Lower leg skin (tissue), 3 donors: ENCODE results near the gene KBTBD12.

ENCODE experiments used
- POLR2A ChIP-seq, 2 donors: fragments of 450-650 bp; IDR thresholded peaks; one replicate each; pipeline ENCODE4 v1.6.1; 2016 to 2017; ENCODE audit warnings: antibody characterized with exemption in 2 of 2, mild to moderate bottlenecking in 1 of 2, moderate library complexity in 1 of 2
- TF ChIP-seq, protein P1 (sequence below), 3 donors: fragments of 450-650 bp; IDR thresholded peaks; one replicate each; pipeline ENCODE4 v1.5.1; 2016; ENCODE audit warnings: antibody characterized with exemption in 3 of 3, mild to moderate bottlenecking in 3 of 3, moderate library complexity in 2 of 3

DNA sequence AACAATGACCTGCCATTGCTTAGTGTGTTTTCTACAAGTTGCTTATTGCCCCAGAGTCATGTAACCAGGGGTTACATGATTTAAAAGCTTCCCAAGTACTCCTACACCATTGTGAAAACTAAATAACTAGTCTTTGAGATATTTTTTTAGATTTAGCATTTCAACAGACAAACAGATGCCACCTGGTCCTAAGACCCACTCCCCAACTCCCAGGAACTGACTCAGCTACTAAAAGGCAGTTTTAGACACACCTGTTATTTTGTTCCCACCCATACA, 28.1 kb upstream of the KBTBD12 start:
- TF ChIP-seq, protein P1, sequence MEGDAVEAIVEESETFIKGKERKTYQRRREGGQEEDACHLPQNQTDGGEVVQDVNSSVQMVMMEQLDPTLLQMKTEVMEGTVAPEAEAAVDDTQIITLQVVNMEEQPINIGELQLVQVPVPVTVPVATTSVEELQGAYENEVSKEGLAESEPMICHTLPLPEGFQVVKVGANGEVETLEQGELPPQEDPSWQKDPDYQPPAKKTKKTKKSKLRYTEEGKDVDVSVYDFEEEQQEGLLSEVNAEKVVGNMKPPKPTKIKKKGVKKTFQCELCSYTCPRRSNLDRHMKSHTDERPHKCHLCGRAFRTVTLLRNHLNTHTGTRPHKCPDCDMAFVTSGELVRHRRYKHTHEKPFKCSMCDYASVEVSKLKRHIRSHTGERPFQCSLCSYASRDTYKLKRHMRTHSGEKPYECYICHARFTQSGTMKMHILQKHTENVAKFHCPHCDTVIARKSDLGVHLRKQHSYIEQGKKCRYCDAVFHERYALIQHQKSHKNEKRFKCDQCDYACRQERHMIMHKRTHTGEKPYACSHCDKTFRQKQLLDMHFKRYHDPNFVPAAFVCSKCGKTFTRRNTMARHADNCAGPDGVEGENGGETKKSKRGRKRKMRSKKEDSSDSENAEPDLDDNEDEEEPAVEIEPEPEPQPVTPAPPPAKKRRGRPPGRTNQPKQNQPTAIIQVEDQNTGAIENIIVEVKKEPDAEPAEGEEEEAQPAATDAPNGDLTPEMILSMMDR (IDR thresholded peaks at IDR 0.05) = no peak
- no peak for TF ChIP-seq POLR2A (IDR thresholded peaks at IDR 0.05)
